Activated CD4-positive, CD25-positive, alpha-beta regulatory T cell treated with anti-CD3 and anti-CD28 coated beads, Interleukin-2, amount 50 U/mL, for 16 hours (primary cell): ENCODE data around the gene TNFSF13B.

Experiments
- DNase-seq: peaks from one replicate; pipeline ENCODE4 v3.0.0-alpha.2; 2020; ENCODE audit warnings: low read depth, low spot score

Gene TNFSF13B

DNA sequence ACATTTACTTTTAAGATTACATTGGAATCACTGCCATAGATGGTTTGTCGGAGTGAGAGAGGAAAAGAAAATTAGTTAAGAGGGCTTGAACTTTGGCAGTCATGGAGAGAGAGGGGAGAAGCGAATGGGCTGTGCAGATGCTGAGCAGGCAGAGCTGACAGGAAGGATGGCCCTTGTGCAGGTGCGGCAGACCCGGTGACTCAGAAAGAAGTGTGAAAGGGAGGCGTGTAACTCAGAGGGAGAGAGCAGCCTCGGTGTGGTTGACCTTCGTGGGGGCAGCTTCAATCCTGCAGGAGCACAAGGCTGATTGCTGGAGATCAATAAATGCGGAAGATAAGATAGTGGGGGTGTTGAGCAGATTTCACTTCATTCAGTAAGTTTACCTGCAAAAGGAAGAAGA, 76.9 kb downstream of the TNFSF13B start:
- DNase-seq = no peak

DNA sequence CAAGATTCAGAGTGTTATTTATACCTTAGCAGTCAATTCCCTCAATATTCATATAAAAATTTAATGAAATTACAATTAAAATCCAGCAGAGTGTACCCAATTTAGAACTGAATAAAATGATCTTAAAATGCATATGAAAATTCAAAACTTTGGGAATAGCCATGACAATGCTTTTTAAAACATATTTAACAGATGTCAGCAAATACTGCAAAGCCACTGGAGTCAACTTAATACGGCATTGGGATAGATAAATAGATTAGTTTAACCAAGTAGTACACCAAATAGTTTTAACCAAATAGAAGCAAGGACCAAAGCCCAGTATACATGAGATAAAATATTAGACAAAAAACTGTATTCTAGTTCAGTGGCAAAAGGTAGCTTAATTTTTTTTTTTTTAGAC, 79.8 kb downstream of the TNFSF13B start:
- DNase-seq = no peak

DNA sequence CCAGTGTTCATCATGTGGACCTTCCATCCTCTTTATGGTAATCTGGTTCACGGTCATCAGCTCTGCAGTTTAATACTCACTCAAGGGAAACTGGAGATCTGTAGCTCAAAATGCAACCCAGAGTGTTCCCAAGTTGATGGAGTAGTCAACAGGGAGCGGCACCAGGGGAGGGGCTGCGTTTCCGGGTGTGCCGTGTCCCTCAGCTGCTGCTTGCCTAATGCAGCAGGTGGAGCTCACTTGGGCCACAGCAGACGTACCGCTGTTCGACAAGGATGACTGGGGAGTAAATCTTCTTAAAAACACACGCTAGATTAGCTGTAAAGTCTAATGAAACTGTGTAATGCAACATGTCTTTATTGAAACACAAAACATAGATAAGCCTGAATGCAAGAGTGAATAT, 81.1 kb downstream of the TNFSF13B start:
- DNase-seq = no peak

DNA sequence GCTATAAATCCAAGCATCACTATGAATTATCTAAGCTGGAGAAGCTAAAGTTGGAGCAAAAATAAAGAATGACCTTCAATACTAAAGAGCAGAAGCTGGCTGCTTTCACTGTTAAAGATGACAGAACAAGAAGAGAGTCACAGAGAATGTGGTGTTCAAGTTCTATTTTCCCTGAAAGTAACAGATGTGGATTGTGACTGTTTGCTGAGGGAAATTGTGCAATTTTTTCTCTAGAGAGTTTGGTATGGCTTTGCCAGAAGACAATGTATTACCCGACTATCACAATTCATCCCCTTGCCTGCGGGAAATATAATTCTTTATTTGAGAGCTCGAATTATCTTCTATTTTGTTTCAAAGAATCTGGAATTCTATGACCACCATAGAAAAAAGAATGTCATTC, 83.1 kb downstream of the TNFSF13B start:
- no peak for DNase-seq

- DNase-seq = no peak
Measured at GRCh38 chr13:108357228-108357627, 87.7 kb downstream of the TNFSF13B start.
